OCI-LY7 (cell line): Measurements from ENCODE around the gene C20orf204. TPM values are rescaled to one million over a fixed set of nuclear protein-coding genes. Genes with fewer than 3 reads are reported as not detected.
A peak's percentile ranks its signal among the peaks of the same experiment; 100 is the strongest.

Experiments
- BruUV-seq: library from RNA; stranded (reverse); fragments of 400-500 nt; replicated peaks from 2 replicates; lab custom pipeline; 2021; lab: Mats Ljungman, UMichigan
- CTCF ChIA-PET: fragments of 300-600 bp; sonication (Branson Sonifier 250); formaldehyde crosslinking; loops from one replicate; lab custom pipeline; 2022; ENCODE audit warnings: antibody characterized with exemption; ENCODE audit not compliant: unreplicated experiment; lab: Charles Lee
- POLR2A ChIA-PET: fragments of 300-600 bp; sonication (Branson Sonifier 250); formaldehyde crosslinking; loops from one replicate; lab custom pipeline; 2022; ENCODE audit warnings: antibody characterized with exemption; lab: Charles Lee
- DNase-seq: peaks from one replicate; pipeline ENCODE4 v3.0.0-alpha.2; 2015; ENCODE audit warnings: low spot score
- H2AFZ ChIP-seq: fragments of 200-600 bp; sonication (generic), shearing (Covaris generic); 2 replicates; pipeline ENCODE4 v1.6.1; 2014; ENCODE audit warnings: mild to moderate bottlenecking, antibody characterized with exemption, low read length, moderate library complexity
- H3K27ac ChIP-seq: fragments of 200-600 bp; sonication (generic); 2 replicates; pipeline ENCODE4 v1.5.1; 2014; ENCODE audit warnings: mixed run types, low read depth, mild to moderate bottlenecking, moderate library complexity, low read length, inconsistent platforms; ENCODE audit not compliant: poor library complexity, severe bottlenecking
- H3K36me3 ChIP-seq: fragments of 200-600 bp; sonication (generic); 2 replicates; pipeline ENCODE4 v1.6.1; 2014; ENCODE audit warnings: mild to moderate bottlenecking, antibody characterized with exemption, low read length, moderate library complexity, mixed read lengths; ENCODE audit not compliant: insufficient read depth
- H3K4me1 ChIP-seq: fragments of 200-600 bp; sonication (generic); 2 replicates; pipeline ENCODE4 v1.5.1; 2014; ENCODE audit warnings: mild to moderate bottlenecking, low read length; ENCODE audit not compliant: insufficient read depth, poor library complexity, severe bottlenecking
- H3K4me2 ChIP-seq: fragments of 200-600 bp; sonication (generic); 2 replicates; pipeline ENCODE4 v1.6.1; 2014; ENCODE audit warnings: mild to moderate bottlenecking, low read length
- H3K4me3 ChIP-seq: fragments of 200-600 bp; sonication (generic); 2 replicates; pipeline ENCODE4 v1.5.1; 2014; ENCODE audit warnings: mild to moderate bottlenecking, low read depth, low read length; ENCODE audit not compliant: poor library complexity, severe bottlenecking
- H3K79me2 ChIP-seq: fragments of 200-600 bp; sonication (generic); 2 replicates; pipeline ENCODE4 v1.6.1; 2016; ENCODE audit warnings: low read depth, mild to moderate bottlenecking, low read length, moderate library complexity, mixed read lengths; ENCODE audit not compliant: insufficient read depth
- H3K9me2 ChIP-seq: fragments of 200-600 bp; sonication (generic); 2 replicates; pipeline ENCODE4 v1.6.1; 2016; ENCODE audit warnings: mild to moderate bottlenecking, low read length, mixed read lengths; ENCODE audit not compliant: insufficient read depth
- H3K9me3 ChIP-seq: fragments of 200-600 bp; sonication (generic); 2 replicates; pipeline ENCODE4 v1.6.1; 2014; ENCODE audit warnings: mild to moderate bottlenecking, mixed run types, low read length, mixed read lengths
- H4K20me1 ChIP-seq: fragments of 200-600 bp; sonication (generic); 2 replicates; pipeline ENCODE4 v1.6.1; 2014; ENCODE audit warnings: mild to moderate bottlenecking, antibody characterized with exemption, low read length, moderate library complexity, mixed read lengths; ENCODE audit not compliant: insufficient read depth
- CTCF ChIP-seq: fragments of 200-600 bp; sonication (generic); conservative IDR thresholded peaks from 2 replicates; pipeline ENCODE4 v1.5.1; 2014; ENCODE audit warnings: mild to moderate bottlenecking, antibody characterized with exemption, low read length, moderate library complexity, mixed read lengths
- EZH2phosphoT487 ChIP-seq: fragments of 200-600 bp; sonication (generic); IDR thresholded peaks from 2 replicates; pipeline ENCODE4 v1.6.1; 2018; ENCODE audit warnings: low read depth, borderline replicate concordance, mild to moderate bottlenecking, mixed run types, antibody characterized with exemption, low read length, moderate library complexity, mixed read lengths
- intact Hi-C: fragments of 100-400 bp; cut with micrococcal nuclease; formaldehyde crosslinking; loops from one replicate; pipeline ENCODE4 v1.10.0; 2022; ENCODE audit not compliant: unreplicated experiment
- total RNA-seq, 2 experiments: library from RNA; depleted of rRNA in 1 of 2; stranded (reverse); fragments of >200 nt in 1 of 2; shearing (Covaris generic) in 1 of 2; gene quantifications; 2 replicates each; pipeline ENCODE4 v1.2.3, GENCODE V29; 2014 to 2022

Gene C20orf204
- total RNA-seq, 2 experiments from 2014 or later, result 3.5 to 6.7 TPM

DNA sequence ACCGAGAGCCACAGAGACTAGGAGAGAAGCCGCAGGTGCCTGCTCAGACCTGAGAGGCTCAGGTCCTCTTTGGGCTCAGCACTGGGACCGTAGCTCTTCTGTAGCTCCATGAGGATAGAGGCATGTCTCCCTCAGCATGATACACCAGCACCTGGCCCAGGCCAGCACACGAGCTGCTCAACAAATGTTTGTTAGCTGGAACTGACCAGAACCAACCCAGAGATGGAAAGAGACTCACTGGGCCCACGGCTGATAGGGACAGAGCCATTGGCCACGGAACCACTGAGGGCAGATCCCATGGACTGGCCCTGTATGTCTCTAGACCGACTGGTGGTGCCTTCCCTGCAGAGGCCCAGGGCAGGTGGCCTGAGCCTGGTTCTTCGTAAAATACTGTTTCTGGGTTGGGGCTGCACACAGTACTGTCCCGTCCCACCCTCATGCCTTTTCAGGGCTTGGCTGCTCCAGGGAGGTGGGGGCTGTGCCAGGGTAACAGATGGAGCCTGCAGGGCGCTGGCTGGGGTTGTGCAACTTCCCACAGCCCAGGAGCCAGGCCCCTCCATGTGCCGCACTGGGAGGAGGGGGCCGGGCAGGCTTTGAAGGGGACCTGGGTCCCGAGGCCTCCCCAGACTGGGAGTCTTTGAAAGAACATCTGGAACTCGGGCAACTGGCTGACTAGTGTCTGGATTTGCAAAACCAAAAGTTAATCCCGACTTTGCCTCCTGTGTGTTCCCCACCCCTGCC lies 5.2 kb downstream of the C20orf204 start:
- DNase-seq, result no peak
- Histone ChIP-seq H3K9me2 (no peaks in the 10 kb centered on the region), H3K79me2 (no peaks in the 10 kb centered on the region), H3K4me1 (peaks cover 45% of the 10 kb centered on the region), H3K36me3 (no peaks in the 10 kb centered on the region), H3K9me3 (no peaks in the 10 kb centered on the region), H3K4me3 (no peak overlapping the region), H3K4me2 (peak overlapping the region; percentile 72; the same call in 1 of the 2 replicates), H3K27ac (no peak overlapping the region), H2AFZ (no peak overlapping the region), H4K20me1 (no peaks in the 10 kb centered on the region)
- no peak for TF ChIP-seq CTCF
- TF ChIP-seq EZH2phosphoT487, result no peak
- no TSS peak for BruUV-seq
- CTCF ChIA-PET, result no interaction called here
- POLR2A ChIA-PET, result no interaction called here
- intact Hi-C loops, result no loop called here

GRCh38 chr20:64041781-64042053 lies 5.7 kb downstream of the C20orf204 start:
- TF ChIP-seq EZH2phosphoT487, result 0 out of 2 replicates have a peak, but pooled peaks have one; percentile 18
- no peak for TF ChIP-seq CTCF
- no peaks in the 10 kb centered on the region for H3K9me2 ChIP-seq
- no peak overlapping the region for H3K27ac ChIP-seq
- peak overlapping the region; percentile 72 for H3K4me2 ChIP-seq
- H3K79me2 ChIP-seq, result no peaks in the 10 kb centered on the region
- POLR2A ChIA-PET, result no interaction called here
- DNase-seq, result no peak
- peak overlapping the region; percentile 50 for H3K4me3 ChIP-seq
- H3K36me3 ChIP-seq, result no peaks in the 10 kb centered on the region
- H2AFZ ChIP-seq, result peak overlapping the region; percentile 52; the same call in 1 of the 2 replicates
- intact Hi-C loops, result no loop called here
- H3K9me3 ChIP-seq, result no peaks in the 10 kb centered on the region
- no TSS peak for BruUV-seq
- CTCF ChIA-PET, result no interaction called here
- peaks cover 41% of the 10 kb centered on the region for H3K4me1 ChIP-seq
- H4K20me1 ChIP-seq, result no peaks in the 10 kb centered on the region

DNA sequence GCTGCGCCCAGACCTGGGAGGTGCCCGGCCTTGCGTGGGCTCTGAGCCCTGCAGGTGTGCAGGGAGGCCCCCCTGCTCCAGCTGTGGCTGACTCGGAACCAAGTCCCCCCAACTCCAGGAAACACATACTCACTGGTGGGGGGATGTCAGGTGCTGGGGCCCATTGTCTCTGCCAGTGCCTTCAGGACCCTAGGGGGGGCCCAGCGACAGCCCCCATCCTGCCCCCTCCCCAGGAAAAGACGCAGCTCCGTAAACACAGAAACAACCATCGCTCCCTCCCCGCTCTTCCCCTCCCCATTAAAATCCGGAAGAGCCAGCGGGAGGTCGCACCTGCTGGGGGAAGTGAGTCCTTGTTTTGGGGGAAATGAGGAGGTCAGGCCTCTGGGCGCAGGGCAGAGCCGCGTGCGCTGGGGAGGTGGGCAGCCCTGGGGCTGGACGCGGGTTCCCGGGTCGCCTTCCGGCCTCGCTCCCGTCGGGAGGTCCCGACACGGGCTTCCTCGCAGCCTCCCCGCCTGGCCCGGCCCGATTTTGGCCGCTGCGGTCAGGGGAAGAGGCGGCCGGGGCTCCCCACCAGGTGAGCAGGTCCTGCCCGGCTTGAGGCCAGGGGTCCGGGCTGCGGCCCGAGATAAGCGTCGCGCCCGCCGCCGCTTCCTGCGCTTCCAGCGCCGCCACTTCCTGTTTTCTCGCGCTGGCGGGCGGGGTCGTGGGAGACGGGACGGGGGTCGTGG lies 6.2 kb downstream of the C20orf204 start:
- intact Hi-C loops, result no loop called here
- Histone ChIP-seq H3K9me2 (no peaks in the 10 kb centered on the region), H3K27ac (no peak overlapping the region), H4K20me1 (no peaks in the 10 kb centered on the region), H3K4me3 (peak overlapping the region; percentile 50), H3K36me3 (no peaks in the 10 kb centered on the region), H3K4me2 (peak overlapping the region; percentile 72), H2AFZ (peak overlapping the region; percentile 52), H3K9me3 (no peaks in the 10 kb centered on the region), H3K79me2 (no peaks in the 10 kb centered on the region), H3K4me1 (peaks cover 36% of the 10 kb centered on the region)
- TF ChIP-seq EZH2phosphoT487 (no peak), CTCF (no peak)
- CTCF ChIA-PET, result interaction anchor here (0.6 kb wide), 1 partner anchor 39 kb away, joined by 4 read pairs; no protein-coding TSS in a partner anchor
- peak; percentile 35 for DNase-seq
- BruUV-seq, result no TSS peak
- POLR2A ChIA-PET, result no interaction called here
